HK-2 (cell line): Measurements from ENCODE around the gene B3GNT5.

Experiments
- DNase-seq: peaks from one replicate; pipeline ENCODE4 v3.0.0-alpha.2; 2018; ENCODE audit not compliant: unreplicated experiment

Gene B3GNT5, protein sequence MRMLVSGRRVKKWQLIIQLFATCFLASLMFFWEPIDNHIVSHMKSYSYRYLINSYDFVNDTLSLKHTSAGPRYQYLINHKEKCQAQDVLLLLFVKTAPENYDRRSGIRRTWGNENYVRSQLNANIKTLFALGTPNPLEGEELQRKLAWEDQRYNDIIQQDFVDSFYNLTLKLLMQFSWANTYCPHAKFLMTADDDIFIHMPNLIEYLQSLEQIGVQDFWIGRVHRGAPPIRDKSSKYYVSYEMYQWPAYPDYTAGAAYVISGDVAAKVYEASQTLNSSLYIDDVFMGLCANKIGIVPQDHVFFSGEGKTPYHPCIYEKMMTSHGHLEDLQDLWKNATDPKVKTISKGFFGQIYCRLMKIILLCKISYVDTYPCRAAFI

DNA sequence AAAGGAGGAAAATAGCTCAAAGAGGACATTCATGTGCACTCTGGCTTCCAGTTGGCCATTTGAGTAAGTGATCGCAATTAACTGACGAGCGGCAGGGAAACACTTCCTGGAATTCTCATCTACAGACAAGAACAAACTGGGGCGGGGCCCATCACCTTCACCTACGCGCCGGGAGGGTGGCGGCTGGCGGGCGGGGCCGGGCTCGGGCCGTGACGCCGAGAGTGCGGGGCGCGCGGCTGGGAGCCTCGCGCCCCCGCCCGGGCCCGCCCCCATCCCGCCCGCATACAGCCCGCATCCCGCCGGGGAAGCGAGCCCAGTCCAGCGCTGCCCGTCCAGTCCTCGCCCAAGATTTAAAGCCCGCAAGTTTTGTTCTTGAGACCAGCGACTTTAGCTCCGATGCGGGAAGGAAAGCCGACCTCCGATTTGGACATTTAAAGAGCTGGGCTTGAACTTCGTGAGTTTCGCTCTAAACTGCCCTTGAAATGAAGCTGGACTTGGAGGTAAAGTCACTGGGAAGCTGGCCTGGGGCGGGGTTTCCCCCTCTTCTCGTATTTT is at the start of gene B3GNT5:
TSS of gene B3GNT5 (plus strand) at position 281 of the 555 bp plus-strand sequence. CDS start 16,546 bp downstream, outside the sequence.
- DNase-seq: peak; percentile 65

DNA sequence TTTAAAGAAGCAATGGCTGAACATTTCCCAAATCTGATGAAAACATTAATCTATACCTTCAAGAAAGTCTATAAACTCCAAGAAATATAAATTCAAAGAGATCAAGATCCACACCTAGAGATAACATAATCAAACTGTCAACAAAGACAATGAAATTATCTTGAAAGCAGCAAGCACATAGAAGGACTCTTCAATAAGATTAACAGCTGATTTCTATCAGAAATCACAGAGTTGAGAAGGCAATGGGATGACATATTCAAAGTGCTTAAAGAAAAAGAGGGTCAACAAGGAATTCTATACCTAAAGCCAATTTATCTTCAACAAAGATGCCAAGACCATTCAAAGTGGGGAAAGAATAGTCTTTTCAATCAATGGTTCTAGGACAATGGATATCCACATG is 49.4 kb upstream of the B3GNT5 start:
- no peak for DNase-seq

DNA sequence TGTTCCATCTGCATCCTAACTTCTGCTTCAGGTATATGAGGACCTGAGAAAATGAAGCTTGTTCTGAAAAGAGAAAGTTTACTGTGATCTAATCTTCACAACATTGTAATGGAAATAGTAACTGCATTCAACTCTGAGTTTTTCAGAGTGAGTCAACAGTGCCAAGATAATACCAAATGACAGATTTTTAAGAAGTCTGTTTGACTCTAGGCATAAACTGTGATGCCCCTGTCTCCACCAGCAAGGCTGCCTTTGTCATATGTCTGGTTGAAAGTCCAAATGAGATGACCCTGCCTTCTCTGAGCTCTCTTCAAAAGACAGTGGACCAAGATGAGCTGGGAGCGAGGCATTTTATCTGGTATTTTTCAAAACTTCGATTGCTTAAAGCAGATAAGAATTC is 44.8 kb upstream of the B3GNT5 start:
- no peak for DNase-seq

DNA sequence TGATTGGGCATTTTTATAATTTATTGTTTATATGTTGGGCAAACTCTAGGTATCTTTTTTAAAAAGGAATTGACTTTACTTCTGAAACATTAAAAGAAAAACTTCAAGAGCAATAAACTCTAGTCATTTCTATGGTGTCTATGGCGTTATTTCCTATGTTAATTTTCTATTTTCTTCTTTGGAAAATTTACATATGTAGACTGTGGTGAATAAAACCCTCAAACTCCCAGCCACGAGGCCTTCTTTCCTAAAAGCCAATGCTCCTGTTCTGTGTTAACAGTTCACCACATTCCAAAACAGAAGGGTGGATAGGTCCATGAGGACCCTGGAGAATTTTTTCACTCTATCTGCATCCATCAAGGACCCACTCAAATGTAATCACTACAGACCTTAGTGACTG is 44.3 kb upstream of the B3GNT5 start:
- DNase-seq: no peak

DNA sequence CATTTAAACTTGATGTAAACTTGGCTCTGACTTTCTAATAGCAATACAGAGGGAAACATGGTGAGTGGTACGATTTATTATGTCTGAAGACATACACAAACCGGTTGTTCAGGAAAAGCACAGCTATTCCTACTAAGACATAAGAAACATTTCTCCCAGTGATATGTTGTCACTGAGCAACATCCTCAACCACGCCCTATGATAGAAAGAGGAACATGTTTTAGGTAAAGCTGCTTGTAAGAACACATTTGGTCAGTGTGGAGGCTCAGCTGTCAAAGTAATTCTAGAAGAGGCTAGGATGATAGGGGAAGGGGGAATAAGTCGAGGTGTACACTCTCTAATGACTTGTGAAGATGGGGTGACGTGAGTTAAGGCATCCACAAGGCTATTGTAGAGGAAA is 42.7 kb upstream of the B3GNT5 start:
- no peak for DNase-seq

DNA sequence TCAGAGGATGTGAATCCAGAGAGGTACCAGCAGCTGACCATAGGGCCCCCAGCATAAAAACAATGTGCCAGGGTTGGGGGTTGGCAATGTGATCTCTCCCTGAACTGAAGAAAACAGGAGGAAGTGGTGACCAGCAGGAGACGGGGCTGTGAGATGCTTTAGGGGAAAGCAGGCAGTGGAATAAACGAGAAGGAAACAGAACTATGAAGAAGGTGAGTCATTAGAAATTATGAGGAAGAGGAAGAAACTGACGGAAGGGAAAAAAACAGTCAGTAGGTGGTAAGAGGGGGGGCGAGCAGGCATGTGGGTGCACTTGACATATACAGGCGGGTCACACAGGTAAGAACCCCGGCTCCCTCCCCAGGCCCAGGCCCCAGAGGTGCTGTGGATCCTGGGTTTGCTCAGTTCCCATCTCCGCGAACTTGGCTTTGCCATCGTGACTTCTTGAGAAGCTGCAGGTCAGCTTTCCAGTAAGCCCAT is 42.2 kb upstream of the B3GNT5 start:
- DNase-seq: no peak

DNA sequence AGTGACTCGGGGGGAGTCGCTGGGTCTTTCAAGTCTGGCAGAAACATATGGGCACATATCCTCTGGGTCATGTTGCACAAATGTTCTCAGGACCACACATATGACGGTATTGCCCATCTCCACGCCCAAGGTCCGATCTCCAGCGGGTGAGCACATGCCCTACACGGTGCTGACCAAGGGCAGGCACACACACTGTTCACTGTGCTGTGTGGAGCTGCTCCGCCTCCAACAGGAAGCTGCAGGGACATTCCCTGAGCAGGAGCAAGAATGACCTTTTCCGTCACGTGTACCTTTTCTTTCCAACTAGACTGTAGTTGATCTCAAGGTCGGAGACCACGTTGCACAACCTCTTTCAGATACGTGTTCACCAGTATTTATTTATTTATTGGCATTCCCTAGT is 41.7 kb upstream of the B3GNT5 start:
- DNase-seq: no peak

DNA sequence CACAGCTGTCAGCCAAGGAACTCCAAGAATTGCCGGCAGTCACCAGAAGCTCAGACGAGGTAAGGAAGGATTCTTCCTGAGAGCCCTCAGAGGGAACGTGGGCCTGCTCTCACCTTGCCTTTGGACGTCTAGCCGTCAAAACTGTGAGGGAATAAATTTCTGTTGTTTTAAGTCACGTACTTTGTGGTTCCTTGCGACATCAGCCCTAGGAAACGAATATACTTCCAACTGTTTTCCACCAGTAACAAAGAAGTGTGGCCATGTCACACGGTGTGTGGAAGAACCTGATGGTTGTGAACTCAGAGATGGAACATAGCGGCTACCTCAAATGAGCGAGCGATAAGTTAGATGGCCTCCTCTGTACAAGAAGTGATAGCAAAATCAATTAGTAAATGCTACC is 41.0 kb upstream of the B3GNT5 start:
- no peak for DNase-seq

DNA sequence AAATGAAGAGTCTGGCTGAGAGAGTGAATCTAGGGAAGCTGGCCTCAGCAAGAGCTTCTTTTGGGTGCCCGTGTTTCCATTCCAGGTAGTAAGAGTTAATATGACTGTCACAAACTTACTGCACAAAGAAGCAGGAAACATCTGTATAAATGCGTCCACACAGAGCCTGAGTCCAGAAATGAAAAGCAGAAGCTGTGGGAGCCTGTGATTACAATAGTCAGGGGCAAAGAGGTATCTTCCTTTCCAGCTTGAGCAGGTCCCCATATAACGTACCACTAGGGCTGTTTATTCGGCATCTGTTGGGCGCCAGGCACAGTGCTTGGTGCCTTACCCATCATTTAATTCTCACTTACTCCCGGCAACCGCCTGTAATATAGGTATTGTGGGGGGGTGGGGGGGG is 40.5 kb upstream of the B3GNT5 start:
- no peak for DNase-seq

DNA sequence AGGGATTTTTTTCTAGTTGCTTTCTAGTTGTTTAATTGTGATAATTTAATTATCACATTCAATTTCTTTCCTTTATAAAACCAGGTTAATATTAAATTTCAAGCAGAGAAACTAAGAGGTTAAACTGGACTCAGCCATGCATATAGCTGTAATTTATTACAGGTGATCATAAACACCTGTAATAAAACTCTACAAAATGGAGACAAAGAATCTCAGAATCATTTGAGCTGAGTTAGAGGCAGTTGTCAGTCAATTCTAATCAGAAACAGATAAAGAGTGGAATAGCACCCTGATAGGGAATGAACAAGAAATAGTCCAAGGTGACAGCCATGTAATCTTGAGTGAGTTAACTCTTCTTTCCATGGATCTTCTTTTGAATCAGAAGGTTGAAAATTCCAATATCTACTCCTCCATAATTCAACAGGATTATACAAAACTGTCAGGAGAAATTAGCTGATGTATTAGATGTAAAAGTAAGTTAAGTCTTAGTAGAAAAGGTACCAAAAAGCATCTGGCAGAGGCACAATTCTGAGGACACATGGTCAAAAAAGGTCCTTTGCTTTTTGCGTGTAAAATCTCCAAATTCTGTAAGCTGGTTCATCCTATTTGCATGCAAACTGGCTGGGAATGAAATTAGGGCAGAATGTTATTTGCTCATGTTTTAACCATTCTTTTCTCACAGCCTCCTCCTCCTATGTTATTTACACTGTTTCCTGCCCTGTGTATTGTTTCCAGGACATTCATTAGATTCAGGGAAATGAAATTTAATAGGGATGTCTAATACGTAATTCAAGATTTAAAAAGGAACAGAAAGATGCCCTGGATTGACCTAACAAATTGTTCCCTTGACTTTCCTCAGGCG is 39.4 kb upstream of the B3GNT5 start:
- no peak for DNase-seq

DNA sequence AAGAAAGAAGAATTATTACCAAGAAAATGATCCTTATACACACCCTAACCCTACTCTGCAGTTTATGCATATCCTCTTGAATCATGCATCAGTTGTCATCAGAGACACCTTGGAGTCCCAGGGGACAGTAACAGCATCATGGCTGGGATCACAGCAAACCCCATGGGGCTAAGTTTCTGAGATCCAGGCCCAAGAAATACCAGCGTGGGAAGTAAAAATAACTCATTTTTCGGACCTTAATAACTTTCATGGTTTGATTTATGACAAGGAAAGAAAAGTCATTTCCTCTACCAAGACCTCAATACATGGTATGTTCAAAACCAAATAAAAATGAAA is 38.8 kb upstream of the B3GNT5 start:
- DNase-seq: no peak

DNA sequence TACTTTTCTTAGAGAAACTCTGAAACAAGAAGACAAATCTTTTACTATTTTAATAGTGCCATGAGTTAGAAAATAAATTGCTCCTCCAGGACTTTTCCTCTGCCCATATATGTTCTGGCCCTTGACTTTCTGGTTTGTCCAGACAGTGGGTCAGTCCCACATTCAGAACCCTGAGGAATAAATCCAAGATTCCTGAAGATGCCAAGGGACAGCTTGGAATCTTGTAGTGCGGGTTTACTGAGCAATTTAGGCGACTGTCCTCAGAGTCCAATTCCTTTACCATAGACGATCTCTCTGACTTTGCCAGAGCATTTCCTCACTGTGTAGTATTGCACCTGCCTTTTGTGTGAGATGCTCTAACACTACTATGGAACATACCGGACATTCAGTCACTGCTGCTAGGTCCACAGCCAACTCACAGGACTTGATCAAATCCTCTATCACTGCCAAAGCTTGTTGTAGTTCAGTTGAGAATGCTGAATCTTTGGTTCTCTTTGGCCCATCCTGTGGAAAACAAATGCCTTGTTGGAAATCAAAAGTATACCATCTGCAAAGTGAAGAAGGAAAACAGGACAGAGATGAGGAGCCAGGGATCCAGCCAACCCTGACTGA is 37.4 kb upstream of the B3GNT5 start:
- no peak for DNase-seq

DNA sequence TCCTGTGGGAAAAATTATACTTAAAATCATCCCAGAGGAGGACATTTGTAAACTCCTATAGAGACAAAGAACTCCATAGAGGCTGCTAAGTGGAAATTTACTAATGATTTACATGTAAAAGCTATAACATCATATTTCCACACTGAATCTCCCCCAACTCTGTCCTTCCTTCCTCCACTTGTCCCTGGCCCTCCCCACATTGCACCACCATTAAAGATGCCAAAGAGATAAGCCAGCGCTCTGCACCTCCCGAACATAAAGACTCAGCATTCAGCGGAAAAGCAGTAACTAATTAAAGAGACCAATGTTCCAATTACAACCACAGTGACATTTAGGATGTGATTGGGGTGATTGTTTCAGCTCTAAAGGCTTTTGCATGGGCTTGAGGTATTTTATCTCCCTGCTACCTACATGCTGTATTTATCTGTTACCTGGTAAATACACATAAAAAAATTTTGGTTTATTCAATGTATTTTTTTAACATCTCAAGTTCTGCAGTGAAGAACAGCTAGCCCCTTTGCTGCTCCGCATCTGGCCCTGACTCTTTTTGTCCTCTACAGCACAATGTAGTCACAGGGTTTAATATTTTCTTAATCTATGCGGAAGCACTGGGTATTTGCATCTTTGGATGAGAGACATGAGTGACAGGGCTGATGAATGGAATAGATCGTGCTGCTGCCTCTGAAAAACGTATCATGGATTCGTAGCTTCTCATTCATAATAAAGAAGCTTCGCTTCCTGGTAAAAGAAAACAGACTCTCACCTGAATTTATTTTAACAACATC is 35.3 kb upstream of the B3GNT5 start:
- DNase-seq: no peak

DNA sequence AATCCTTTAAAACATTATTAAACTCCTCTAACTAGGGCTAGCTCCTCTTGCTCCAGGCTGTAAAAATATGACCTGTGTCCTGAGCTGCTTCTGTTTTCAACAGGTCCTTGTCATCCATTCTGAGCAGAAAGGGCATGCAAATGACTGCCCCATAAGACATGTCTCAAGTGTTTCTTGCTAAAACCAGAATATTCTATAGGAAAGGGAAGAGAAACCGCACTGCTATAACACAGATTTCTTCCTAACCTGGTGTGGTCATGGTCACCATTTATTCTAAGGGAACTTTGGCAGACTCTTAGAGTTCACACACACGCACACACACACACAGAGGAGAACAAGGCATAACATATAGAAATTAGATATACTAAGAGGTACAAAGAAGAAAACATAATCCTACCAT is 34.2 kb upstream of the B3GNT5 start:
- no peak for DNase-seq

DNA sequence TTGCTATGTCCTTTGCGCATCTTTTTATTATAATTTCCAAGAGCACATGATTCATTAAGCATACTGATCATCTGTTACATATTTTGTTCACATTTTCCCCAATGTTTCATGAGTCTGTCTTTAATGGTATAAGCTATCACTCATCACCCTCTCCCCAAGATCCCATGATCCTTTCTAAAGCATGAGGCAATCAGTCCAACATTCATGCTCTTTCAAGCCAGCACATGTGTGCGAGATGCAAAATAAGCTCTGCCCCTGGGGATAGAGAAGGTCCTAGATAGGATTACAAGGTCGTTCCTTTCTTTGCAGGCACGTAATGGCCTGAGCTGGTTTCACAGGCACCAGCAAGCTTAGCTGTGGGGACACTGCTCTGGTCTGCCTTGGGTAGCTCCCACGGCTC is 32.2 kb upstream of the B3GNT5 start:
- no peak for DNase-seq

DNA sequence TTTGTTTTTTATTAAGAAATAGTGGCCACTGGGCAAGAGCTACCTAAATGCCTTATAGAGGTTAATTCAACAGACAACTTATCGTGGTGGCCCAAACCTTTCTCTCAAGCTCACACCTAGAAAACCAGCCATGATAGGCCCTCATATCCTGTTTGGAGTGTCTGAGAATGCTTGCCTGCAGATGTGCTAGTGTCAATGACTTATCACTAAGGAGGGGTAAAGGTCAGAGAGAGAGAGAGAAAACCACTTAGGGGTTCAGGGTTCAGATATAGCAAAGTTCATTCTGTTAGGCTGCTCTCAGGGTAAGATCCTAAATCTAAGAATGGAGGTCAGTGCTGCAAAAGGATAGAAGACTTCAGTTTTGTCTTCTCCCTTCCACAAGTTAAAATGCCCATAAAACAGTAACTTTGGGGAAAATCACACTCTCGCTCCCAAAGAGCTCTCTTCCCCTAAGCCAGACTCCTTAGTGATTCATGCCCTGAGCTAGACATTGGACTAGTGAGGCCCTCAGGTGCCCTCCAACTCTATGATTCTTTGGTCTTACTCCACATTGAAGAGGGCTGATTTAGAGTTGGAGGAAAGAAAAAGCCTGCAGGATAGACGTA is 30.3 kb upstream of the B3GNT5 start:
- DNase-seq: no peak

DNA sequence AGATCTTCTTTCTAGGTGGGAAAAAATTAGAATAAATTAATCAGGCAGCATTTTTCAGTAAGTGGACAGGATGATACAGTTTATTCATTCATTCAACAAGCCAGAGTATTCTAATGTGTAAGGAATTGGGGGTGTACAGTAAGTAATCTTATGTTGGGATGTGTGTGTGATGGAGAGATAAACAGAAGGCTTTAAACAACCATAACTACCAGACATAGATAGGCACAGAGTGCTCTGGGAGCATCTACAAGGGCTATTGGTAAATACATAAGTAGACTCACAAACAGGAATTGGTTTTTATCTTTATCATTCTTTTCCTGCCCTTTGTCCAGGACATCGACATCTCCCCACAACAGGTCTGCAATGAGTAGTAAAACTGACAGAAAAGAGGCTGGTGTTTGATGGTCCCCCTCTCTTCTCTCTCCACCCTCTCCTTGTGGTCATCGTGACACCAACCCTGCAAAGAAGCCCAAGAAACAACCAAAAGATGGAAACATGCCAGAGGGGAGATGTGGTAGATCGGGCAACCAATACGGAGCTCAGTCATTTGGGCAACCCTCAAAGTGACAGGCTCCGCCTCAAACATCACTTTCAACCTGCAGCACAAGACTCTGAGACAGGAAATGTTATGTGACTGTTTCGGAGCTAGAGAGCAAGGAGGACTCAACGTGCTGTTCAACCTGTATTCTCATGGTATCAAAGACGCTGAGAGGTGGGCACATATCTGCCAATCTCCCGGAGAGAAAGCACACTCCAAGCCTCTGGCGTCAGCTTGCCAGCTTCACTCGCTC is 28.7 kb upstream of the B3GNT5 start:
- DNase-seq: no peak

DNA sequence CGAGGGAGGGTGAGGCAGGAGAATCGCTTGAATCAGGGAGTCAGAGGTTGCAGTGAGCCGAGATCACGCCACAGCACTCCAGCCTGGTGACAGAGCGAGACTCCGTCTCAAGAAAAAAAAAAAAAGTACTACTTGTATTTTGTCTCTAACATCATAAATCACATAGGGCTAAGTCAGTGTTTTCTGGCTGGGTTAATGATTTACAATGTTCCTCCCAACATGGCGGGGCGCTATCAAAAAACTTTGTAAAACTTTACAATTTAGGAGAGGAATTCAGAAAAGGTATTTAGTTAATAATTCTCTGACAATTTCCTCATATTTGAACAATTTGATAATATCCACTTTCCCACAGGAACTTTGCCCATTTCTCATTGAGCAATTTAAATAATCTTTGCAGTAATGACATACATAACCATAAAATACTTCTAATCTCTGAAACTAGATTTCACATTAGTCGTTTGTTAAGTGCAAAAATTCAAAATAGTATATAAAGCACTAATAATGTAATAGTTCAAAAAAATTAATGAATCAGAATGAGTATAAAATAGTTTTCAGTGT is 26.6 kb upstream of the B3GNT5 start:
- DNase-seq: no peak

DNA sequence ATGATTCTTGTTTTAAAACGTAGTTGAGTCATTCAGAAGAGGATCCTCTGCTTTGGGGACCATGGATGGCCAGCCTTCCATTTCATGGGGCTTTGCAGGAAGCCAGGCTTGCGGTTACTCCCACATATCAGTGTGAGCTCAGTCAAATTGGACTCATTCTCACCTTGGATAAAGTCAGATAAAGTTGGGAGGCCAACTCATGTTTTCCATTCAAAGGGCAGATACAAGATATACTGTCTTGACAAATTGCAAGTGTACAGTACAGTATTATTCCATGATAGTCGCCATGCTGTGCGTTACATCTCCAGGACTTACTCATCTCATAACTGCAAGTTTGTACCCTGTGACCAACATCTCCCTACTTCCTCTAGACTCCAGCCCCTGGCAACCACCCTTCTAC is 25.5 kb upstream of the B3GNT5 start:
- DNase-seq: no peak

DNA sequence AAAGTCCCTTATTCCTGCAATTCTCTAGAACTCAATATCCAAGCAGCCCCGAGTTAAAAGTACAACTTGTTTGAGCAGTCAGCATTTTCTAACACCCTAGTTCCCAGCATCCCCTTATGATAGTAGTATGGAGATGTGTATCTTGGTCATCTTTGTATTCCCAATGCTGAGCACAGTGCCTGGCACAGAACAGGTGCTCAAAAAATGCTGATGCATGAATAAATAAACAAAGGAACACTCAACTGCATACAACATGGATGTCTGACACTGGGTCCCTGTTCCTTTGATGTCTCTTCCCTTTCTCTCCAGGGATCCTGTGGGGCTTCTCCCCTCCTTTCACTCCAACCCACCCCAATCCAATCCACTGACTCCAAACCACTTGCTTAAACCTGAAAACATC is 23.9 kb upstream of the B3GNT5 start:
- DNase-seq: no peak
